AG09309 (cell line): ENCODE measurements around the gene NOL6.

Experiments
- DNase-seq: peaks from one replicate; pipeline ENCODE4 v3.0.0-alpha.2; 2010; ENCODE audit warnings: low read depth
- H3K4me3 ChIP-seq: 2 replicates; pipeline ENCODE4 v1.5.1; 2011; ENCODE audit warnings: mild to moderate bottlenecking, low read depth, low read length, moderate library complexity; ENCODE audit not compliant: control insufficient read depth
- TF ChIP-seq, protein P1 (sequence below): IDR thresholded peaks from 2 replicates; pipeline ENCODE4 v1.5.1; 2011; ENCODE audit warnings: mild to moderate bottlenecking, low read depth, low read length, inconsistent platforms; ENCODE audit not compliant: insufficient read depth, control insufficient read depth; ENCODE audit errors: missing control alignments

Gene NOL6

DNA sequence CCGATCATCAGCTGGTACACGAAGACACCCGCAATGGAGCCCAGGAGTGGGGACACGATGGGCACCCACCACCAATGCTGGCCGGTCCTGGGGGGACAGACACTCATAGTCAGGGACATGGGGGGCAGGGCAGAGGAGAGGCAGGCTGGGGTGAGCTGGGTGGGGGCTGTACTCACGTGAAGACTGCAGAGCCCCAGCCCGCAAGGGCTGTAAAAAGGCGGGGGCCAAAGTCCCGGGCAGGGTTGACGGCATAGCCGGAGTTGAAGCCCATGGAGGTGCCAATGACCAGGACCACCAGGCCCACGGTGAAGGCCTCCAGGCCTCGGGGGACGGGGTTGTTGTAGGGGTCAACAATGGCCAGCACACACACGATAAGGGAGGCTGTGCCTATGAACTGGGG, 31.6 kb downstream of the NOL6 start:
- H3K4me3 ChIP-seq: no peak overlapping the region
- no peak for DNase-seq
- TF ChIP-seq, protein P1, sequence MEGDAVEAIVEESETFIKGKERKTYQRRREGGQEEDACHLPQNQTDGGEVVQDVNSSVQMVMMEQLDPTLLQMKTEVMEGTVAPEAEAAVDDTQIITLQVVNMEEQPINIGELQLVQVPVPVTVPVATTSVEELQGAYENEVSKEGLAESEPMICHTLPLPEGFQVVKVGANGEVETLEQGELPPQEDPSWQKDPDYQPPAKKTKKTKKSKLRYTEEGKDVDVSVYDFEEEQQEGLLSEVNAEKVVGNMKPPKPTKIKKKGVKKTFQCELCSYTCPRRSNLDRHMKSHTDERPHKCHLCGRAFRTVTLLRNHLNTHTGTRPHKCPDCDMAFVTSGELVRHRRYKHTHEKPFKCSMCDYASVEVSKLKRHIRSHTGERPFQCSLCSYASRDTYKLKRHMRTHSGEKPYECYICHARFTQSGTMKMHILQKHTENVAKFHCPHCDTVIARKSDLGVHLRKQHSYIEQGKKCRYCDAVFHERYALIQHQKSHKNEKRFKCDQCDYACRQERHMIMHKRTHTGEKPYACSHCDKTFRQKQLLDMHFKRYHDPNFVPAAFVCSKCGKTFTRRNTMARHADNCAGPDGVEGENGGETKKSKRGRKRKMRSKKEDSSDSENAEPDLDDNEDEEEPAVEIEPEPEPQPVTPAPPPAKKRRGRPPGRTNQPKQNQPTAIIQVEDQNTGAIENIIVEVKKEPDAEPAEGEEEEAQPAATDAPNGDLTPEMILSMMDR: no peak

DNA sequence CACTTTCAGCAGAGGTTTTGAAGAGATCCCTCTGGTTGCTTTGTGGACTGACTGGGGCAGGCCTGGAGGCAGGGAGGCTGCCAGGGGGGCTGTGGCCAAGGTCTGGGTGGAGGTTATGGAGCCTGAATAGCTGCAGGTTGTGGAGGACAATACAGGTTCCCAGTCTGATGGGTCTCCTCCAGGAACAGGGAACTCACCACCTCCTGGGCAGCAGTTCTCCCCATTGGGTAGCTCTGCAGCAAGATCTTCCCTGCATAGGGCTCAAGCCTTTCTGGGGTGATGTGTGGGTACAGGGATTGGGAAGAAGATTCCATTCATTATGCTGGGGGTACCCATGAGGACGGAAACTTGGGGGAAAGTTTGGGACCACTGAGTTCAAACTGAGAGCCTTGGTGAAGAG, 33.1 kb downstream of the NOL6 start:
- no peak overlapping the region for H3K4me3 ChIP-seq
- no peak for DNase-seq
- TF ChIP-seq, protein P1: no peak

DNA sequence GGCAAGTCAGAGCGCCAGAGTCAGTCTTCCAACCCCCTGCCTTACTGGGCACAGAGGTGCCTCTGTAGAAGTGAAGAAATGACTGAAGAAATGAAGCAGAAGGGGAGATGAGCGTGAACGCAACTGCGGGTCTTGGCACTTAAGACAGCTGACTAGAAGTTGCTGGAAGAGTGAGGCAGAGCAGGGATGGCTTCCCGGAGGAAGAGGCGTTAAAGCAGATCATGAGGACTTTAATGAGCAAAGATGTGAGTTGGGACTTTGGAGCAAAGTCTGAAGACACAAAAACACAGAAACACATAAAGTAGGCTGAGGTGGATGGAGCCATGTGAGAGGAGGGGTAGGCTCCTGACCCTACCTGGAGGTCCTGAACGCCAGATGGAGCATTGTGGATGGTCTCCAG, 33.5 kb downstream of the NOL6 start:
- DNase-seq: no peak
- no peak overlapping the region for H3K4me3 ChIP-seq
- TF ChIP-seq, protein P1: no peak

DNA sequence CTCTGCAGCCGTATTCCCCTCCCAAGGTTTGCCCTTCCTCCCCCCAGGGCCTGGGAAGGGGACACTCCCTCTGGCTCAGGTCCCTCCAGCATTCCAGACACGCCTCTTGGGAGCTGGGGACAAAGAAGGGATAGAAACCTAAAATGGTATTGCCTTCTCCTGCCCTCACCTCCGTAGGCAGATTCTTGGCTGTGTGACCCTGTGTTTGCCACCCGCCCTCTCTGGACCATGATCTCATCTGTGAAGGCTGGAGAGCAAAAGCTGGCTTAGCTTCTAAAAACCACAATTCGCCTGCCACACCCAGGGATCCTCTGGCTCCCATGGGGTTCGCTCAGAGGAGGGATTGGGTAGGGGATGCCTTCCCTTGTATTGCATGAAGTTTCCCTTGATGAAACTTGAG, 34.0 kb downstream of the NOL6 start:
- TF ChIP-seq, protein P1: no peak
- DNase-seq: no peak
- no peak overlapping the region for H3K4me3 ChIP-seq

DNA sequence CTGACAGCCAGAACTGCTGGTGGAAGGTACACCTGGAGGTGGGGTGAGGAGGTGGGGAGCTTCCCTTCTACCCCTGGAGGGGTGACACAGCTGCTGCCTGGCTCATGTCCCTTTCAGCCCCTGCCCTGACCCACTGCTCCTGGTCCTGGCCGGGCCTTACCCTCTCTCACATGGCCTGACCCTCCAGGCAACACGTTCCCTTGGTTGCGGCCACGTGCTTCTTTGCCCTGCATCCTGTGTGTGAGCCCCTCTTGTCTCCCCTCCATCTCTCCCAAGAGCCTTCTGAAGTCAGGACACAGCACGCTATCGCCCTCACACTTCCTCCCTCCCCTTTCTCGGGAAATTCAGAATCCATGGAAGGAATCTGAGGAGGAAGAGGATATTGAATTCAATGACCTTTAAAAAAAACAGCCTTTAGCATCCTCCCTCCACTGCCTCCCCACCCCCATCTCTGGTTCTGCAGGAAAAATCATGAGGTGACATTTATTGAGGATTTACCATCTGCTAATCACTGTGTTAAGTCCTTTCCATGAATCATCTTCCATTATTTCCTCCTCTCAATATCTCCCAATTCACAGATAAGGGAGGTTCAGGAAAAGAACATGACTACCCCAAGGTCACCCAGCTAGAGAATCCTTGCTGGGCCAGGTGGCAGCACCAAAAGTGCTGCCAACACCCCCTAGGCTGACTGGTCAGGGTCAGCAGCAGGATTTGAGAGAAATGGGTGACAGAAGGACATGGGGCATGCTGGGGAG, 34.6 kb downstream of the NOL6 start:
- TF ChIP-seq, protein P1: no peak
- no peak for DNase-seq
- no peak overlapping the region for H3K4me3 ChIP-seq

DNA sequence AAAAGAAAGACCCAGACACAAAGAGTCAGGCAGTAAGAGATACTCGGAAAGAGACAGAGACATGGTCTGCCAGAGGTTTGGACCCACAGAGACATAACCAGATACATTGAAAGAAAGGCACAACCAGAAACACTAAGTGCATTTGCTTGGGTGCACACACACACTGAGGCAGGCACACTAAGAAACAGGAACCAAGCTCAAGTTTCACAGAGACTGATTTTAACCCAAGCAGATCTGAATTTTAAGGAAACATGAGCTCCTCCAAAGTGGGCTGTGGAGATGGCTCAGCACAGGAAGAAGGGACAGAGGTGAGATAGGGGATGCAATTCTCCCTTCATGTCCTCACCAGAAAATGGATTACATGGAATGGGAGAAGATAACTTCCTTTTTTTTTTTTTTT, 35.8 kb downstream of the NOL6 start:
- H3K4me3 ChIP-seq: no peak overlapping the region
- TF ChIP-seq, protein P1: no peak
- DNase-seq: no peak
